Right renal pelvis (tissue), 4 donors: ENCODE measurements around the gene TSC22D1. TPM values are rescaled to one million over a fixed set of nuclear protein-coding genes. Genes with fewer than 3 reads are reported as not detected.
"Not testable (repeated sequence)": the region's sequence is repeated elsewhere in the genome, so short reads cannot be mapped to it uniquely, and the experiment has no call there.

ENCODE experiments used
- DNase-seq, 4 donors: peaks; one replicate each; pipeline ENCODE4 v3.0.0-alpha.2; 2013; ENCODE audit warnings: low read depth in 4 of 4, low spot score in 3 of 4, missing footprints in 1 of 4
- polyA plus RNA-seq, 4 donors: library from polyadenylated mRNA; unstranded; fragments of 120-200 nt; gene quantifications; one replicate each; pipeline ENCODE4 v1.2.1, GENCODE V29; 2013; ENCODE audit not compliant: insufficient read length in 4 of 4

TSC22D1 gene
- polyA plus RNA-seq, 4 donors = 253 to 271 (median 260) TPM

DNA sequence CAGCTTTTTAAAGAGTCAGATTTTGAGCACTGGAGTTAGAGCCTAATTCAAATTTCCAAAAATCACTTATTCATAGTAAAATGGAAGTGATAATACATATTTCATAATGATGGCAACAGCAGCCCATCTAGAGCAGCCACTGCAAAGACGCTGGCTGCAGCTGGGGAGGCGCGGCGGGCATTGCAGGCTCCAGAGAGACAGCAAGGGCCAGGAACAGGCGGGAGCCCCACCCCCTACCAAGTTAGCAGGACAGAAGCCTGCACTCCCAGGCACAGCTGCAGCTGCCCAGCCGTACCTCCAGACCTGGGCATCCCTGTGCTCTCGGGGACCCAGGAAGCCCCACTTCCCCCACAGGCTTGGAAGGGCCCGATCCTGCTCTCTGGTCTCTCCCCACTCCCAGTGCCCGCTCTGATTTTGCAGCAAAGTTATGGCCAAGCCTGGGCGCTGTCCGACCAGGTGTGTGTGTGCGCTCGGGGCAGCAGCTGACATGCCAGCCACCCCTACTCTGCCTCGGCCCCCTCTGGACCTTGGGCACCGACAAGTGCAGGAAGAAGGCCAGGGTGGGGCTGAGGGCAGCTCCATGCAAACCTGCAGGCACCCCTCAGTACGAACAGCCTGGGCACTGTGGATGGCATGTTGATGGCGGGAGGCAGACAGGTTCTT, 117.7 kb downstream of the TSC22D1 start:
- no peak for DNase-seq

DNA sequence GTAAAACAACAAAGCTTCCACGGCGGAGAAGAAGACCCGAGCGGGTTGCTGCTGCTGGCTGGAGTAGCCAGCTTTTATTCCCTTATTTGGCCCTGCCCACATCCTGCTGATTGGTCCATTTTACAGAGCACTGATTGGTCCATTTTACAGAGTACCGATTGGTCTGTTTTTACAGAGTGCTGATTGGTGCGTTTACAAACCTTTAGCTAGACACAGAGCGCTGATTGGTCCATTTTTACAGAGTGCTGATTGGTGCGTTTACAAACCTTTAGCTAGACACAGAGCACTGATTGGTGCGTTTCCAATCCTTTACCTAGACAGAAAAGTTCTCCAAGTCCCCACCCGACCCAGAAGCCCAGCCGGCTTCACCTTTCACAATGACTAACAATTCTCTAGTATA, 119.9 kb downstream of the TSC22D1 start:
- DNase-seq = not testable (repeated sequence)

DNA sequence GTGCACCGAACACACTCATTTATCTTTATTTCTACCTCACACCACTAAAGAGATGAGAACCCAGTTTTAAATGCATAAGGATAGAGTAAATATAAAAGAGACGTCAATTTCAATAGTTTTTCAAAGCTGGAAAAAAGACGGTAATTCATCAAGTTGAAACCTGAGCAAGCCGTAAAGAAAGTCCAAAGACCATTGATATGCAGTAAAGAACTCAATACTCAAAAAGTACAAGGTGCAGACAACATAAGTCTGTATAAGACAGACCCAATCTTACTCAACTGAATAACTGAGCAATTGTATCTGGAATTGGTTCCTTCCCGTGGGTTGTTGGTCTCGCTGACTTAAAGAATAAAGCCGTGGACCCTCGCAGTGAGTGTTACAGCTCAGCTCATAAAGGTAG, 120.4 kb downstream of the TSC22D1 start:
- no peak for DNase-seq

GRCh38 chr13:44453881-44454280, 122.2 kb downstream of the TSC22D1 start:
- no peak for DNase-seq

- no peak for DNase-seq
These were observed 123.1 kb downstream of the TSC22D1 start for GRCh38 chr13:44453069-44453468.

- no peak for DNase-seq
These were observed 123.7 kb downstream of the TSC22D1 start for GRCh38 chr13:44452418-44452817.

- DNase-seq = no peak
These were observed 124.5 kb downstream of the TSC22D1 start for GRCh38 chr13:44451651-44452050.

DNA sequence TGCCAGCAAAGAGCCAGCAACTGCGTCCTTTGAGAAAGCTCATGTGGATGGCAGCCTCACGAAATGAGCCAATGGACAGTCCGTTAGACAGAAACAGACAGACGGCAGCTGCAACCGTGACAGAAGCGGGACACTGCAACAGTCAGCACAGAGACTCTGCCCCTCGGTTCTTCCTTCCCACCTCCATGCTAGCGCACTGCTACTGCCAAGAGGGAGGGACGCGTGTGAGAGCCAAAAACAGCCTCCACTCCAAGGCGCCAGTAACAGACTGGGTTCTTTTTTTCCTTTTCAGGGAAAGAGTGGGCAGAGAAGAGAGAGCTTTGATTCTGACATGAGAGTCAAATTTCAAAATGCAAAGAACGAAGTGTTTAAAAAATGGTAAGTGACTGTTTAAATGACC, 125.0 kb downstream of the TSC22D1 start:
- DNase-seq = no peak

DNA sequence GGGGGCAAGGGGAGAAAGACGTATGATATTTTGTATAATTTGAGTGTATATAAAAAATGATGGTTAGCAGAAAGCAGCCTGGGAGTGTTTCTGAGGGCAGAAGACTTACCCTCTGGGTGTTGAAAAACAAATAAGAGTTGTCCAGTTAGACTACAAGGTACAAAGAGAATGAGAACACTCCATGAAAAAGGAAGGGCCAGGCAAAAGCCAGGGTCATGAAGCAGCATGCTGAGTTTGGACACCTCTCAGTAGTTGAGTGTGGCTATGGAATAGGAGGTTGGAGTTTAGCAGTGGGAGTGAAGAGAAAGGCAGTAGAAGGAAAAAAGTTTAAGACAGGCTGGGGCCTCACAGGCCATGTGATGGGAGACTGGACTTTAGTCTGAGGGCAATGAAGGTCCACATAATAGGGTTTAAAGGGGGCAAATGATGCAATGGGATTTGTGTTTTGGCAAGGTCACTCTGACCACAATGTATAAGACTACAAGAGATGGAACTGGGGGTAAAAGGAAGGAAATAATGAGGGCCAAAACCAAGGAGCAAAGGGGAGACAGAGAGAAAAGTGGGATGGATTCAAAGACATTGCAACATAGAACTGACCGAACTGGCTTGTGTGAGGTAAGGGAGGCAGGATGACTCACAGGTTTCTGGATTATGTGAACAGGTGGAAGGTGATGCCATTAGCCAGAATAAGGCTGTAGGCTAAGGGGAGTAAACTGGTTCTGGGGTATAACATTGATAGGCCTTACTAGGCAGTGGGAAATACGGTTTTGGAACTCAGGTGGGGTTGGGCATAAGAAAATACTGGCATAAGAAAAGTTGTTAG, 125.9 kb downstream of the TSC22D1 start:
- DNase-seq = no peak

DNA sequence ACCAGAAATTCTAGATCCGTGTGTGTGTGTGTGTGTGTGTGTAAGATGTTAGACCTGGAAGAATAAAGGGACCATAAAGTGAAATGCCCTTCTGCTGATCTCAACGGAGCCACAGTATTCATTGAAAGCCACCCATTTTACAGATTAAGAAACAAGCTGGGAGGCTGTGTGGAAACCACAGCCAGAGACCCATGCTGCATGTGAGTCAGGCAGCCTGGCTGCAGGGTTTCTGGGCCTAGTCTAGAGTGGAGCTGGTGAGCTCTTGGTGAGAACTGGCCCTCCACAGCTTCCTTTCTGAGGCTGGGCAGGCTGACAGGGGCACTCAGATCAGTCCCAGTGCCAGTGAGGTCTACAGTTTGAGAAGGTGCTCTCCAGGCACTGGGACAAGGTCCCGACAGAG, 127.3 kb downstream of the TSC22D1 start:
- no peak for DNase-seq

GRCh38 chr13:44448373-44448772, 127.8 kb downstream of the TSC22D1 start:
- DNase-seq = no peak

DNA sequence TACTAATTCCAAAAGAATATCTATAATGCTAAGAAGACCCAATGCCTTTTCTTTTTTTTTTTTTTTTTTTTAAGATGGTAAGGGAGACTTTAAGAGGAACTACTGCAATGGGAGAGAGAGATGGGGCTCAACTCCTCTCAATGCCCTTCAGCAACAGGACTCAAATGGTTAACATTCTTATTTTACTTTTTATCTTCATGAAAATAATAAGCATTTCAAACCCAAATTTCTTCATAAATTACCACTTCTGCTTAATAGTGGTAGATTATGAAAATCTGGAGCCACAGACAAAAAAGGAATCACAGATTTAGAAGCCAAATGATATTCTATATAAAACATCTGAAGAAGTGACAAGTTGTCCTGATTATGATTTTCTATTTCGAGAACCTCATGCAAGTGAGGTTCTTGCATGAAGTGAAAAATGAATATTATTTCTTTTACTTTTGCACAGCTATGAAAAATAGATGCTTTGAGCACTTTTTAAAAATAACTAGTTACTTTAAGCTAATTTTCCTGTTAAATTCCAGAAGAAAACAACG, 128.3 kb downstream of the TSC22D1 start:
- no peak for DNase-seq

GRCh38 chr13:44440046-44440608, 136.0 kb downstream of the TSC22D1 start:
- DNase-seq = no peak

GRCh38 chr13:44439452-44440024, 136.6 kb downstream of the TSC22D1 start:
- DNase-seq = no peak

- no peak for DNase-seq
These were observed 137.9 kb downstream of the TSC22D1 start for GRCh38 chr13:44438234-44438579.

DNA sequence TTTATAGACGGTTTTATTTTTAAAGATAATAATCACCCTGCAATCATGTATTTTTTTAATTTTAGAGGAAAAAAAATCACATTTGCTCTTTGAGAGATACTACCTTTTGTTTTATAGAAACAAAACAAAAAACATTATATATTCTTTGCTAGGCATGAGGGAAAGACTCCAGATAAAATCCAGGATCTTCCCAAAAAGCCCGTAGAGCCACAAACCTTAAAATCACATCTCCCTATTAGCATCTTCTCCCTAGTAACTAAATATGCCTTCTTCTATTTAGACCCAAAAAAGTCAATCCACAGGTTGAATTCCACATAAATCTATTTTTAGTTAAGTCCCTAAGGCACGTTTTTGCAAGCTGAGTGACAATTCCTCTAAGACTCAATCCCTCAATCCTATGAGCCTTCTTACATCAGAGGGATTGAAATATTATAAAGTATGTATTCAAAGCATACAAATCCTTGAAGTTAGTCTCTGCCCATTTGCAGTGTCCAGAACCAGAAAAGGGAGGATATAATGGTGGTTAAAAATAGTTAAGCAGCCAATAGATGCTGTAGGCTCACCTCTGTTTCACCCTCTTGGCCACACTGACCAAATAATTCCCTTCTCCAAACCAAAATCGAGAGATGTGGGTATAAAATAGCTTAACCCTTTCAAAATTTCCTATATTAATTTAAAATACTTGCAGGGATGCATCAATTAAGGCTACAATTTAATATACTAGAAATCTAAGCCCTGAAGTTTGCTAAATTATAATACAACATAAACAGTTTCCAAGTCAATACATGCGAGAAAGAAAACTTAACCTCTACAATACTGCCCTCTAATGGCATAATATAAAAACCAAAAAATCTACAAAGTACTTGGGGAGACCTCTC, 138.5 kb downstream of the TSC22D1 start:
- DNase-seq = no peak

DNA sequence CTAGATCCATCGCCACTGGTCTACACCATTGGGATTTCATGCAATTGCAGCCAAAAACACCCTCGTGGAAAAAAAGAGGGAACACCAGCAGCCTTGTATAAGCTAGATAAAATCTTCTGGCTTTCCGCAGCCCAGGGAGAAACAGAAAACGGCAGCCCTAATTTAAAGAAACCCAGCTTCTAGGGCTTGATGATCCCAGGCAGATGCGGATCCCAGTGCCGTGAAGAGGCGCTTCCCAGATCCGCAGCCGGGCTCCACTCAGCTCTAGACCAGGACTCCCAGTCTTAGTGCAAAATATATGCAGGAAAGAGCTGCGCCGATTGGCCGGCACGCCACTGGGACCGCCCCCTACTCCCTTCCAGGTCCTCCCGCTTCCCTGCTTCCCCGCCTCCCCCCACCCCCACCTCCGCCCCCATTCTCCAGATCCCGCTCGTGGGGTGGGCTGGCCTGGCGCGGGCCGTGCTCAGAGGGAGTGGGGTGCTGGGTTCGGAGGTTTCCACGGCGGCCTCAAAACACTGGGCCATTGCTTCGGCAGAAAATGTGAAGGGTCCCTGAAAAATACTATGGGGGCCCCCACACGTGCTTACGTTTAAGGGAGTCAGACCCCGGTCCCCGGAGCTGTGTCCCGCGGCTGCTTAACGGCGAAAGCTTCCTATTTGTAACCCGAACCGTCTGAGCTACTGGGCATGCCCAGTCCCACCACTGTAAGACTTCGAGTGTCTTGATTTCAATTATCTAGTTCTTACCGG, 139.4 kb downstream of the TSC22D1 start:
- DNase-seq = peak; percentile 90 to 92 (median 91)

DNA sequence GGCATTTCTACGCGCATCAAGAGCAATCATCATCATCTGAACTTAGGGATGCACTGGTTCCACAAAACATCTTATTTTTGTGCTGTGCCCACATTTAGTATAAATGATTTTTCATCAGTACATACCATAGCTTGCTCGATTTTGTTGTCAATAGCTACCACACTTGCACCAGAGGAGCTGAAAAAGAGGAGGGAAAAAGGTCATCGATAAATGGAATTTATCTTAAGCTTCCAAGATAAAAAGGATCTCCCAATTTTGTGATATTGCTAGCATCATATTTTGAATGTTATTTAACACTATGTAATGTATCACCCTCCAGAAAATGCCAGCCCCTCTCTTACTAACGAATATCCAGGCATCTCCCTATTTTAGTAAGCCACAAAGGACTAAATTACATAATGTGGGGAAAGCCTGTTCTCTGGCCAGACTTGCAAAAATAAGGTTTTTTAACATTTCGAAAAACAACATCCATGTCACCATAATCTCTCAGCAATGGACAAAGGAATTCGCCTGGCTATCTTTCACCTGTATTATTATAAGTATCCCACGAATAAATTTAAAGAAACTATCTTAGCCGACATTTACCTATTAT, 140.1 kb downstream of the TSC22D1 start:
- DNase-seq = no peak
